ENCODE results near the gene KRT82. TPM values are rescaled to one million over a fixed set of nuclear protein-coding genes. Genes with fewer than 3 reads are reported as not detected.

The KRT82 gene
- total RNA-seq, 3 donors from 2014 or later = not detected

GRCh38 chr12:52407918-52408317 is 1.8 kb upstream of the KRT82 start:
- no peaks in the 10 kb centered on the region for H3K36me3 ChIP-seq
- no peak overlapping the region for H3K27ac ChIP-seq
- DNase-seq (ENCODE audit: low spot score in 2 of 2) = no peak
- TF ChIP-seq POLR2A (IDR thresholded peaks at IDR 0.05) = no peak
- TF ChIP-seq, protein P1, sequence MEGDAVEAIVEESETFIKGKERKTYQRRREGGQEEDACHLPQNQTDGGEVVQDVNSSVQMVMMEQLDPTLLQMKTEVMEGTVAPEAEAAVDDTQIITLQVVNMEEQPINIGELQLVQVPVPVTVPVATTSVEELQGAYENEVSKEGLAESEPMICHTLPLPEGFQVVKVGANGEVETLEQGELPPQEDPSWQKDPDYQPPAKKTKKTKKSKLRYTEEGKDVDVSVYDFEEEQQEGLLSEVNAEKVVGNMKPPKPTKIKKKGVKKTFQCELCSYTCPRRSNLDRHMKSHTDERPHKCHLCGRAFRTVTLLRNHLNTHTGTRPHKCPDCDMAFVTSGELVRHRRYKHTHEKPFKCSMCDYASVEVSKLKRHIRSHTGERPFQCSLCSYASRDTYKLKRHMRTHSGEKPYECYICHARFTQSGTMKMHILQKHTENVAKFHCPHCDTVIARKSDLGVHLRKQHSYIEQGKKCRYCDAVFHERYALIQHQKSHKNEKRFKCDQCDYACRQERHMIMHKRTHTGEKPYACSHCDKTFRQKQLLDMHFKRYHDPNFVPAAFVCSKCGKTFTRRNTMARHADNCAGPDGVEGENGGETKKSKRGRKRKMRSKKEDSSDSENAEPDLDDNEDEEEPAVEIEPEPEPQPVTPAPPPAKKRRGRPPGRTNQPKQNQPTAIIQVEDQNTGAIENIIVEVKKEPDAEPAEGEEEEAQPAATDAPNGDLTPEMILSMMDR (IDR thresholded peaks at IDR 0.05) = no peak
- TF ChIP-seq POLR2AphosphoS5 (IDR thresholded peaks at IDR 0.05) = no peak
- H3K4me3 ChIP-seq = no peak overlapping the region
- no peaks in the 10 kb centered on the region for H3K27me3 ChIP-seq
- no peaks in the 10 kb centered on the region for H3K4me1 ChIP-seq
- no peaks in the 10 kb centered on the region for H3K9me3 ChIP-seq
- intact Hi-C loops (cut with DNase I; ENCODE audit: low total_unique reads) = no loop called here

DNA sequence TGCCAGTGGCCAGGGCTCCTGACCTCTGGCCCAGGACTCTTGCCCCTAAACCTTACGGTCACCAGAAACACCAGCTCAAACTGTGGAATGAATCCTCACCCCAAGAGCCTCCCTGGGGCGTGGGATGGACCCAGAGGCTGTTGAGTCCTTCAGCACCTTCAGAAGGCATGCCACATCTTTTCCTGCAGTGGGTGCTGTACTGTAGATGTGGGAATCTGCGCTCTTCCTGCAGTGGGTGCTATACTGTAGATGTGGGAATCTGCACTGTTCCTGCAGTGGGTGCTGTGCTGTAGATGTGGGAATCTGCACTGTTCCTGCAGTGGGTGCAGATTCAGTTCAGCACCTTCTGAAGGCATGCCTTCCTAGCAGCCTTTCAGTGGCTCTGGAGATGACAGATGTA is 1.2 kb downstream of the KRT82 start:
- H3K27me3 ChIP-seq = no peaks in the 10 kb centered on the region
- no peak for DNase-seq (ENCODE audit: low spot score in 2 of 2)
- H3K36me3 ChIP-seq = no peaks in the 10 kb centered on the region
- intact Hi-C loops (cut with DNase I; ENCODE audit: low total_unique reads) = no loop called here
- no peaks in the 10 kb centered on the region for H3K4me1 ChIP-seq
- H3K9me3 ChIP-seq = no peaks in the 10 kb centered on the region
- H3K27ac ChIP-seq = no peak overlapping the region
- TF ChIP-seq POLR2A (IDR thresholded peaks at IDR 0.05) = no peak
- TF ChIP-seq POLR2AphosphoS5 (IDR thresholded peaks at IDR 0.05) = no peak
- TF ChIP-seq, protein P1 (IDR thresholded peaks at IDR 0.05) = no peak
- H3K4me3 ChIP-seq = no peak overlapping the region

GRCh38 chr12:52403561-52403960 is 2.6 kb downstream of the KRT82 start:
- DNase-seq (ENCODE audit: low spot score in 2 of 2) = no peak
- TF ChIP-seq, protein P1 (IDR thresholded peaks at IDR 0.05) = no peak
- TF ChIP-seq POLR2AphosphoS5 (IDR thresholded peaks at IDR 0.05) (no peak), POLR2A (IDR thresholded peaks at IDR 0.05) (no peak)
- Histone ChIP-seq H3K36me3 (no peaks in the 10 kb centered on the region), H3K9me3 (no peaks in the 10 kb centered on the region), H3K27ac (no peak overlapping the region), H3K27me3 (peaks cover 0 to 3% of the 10 kb centered on the region in 2 donors), H3K4me1 (no peaks in the 10 kb centered on the region), H3K4me3 (no peak overlapping the region)
- intact Hi-C loops (cut with DNase I; ENCODE audit: low total_unique reads) = no loop called here

GRCh38 chr12:52402873-52403540 is 3.1 kb downstream of the KRT82 start:
- Histone ChIP-seq H3K27me3 (peaks cover 0 to 3% of the 10 kb centered on the region in 2 donors), H3K36me3 (no peaks in the 10 kb centered on the region), H3K4me3 (no peak overlapping the region), H3K9me3 (no peaks in the 10 kb centered on the region), H3K27ac (no peak overlapping the region), H3K4me1 (no peaks in the 10 kb centered on the region)
- DNase-seq (ENCODE audit: low spot score in 2 of 2) = no peak
- TF ChIP-seq POLR2AphosphoS5 (IDR thresholded peaks at IDR 0.05) = no peak
- no peak for TF ChIP-seq POLR2A (IDR thresholded peaks at IDR 0.05)
- TF ChIP-seq, protein P1 (IDR thresholded peaks at IDR 0.05) = no peak
- intact Hi-C loops (cut with DNase I; ENCODE audit: low total_unique reads) = no loop called here

GRCh38 chr12:52402377-52402776 is 3.8 kb downstream of the KRT82 start:
- Histone ChIP-seq H3K27me3 (peaks cover 0 to 3% of the 10 kb centered on the region in 2 donors), H3K36me3 (no peaks in the 10 kb centered on the region), H3K4me3 (no peak overlapping the region), H3K4me1 (no peaks in the 10 kb centered on the region), H3K9me3 (no peaks in the 10 kb centered on the region), H3K27ac (no peak overlapping the region)
- TF ChIP-seq, protein P1 (IDR thresholded peaks at IDR 0.05) = no peak
- no peak for TF ChIP-seq POLR2AphosphoS5 (IDR thresholded peaks at IDR 0.05)
- TF ChIP-seq POLR2A (IDR thresholded peaks at IDR 0.05) = no peak
- DNase-seq (ENCODE audit: low spot score in 2 of 2) = no peak
- intact Hi-C loops (cut with DNase I; ENCODE audit: low total_unique reads) = no loop called here
